Keratinocyte (primary cell): ENCODE measurements around the gene PGAM5.

Experiments used
- EZH2 ChIP-seq: IDR thresholded peaks from one replicate; pipeline ENCODE4 v1.6.1; 2012; ENCODE audit warnings: inconsistent platforms, mild to moderate bottlenecking, low read length, moderate library complexity
- TF ChIP-seq, protein P1 (sequence below), 3 experiments: IDR thresholded peaks in 1 of 3; conservative IDR thresholded peaks in 1 of 3; optimal IDR thresholded peaks in 1 of 3; 2 replicates in 2 of 3; 3 replicates in 1 of 3; pipeline versions ENCODE3 to v1.5.1; 2011; ENCODE audit warnings: low read length in 3 of 3, mild to moderate bottlenecking in 3 of 3, moderate library complexity in 2 of 3, control low read depth in 1 of 3, inconsistent platforms in 1 of 3; ENCODE audit not compliant: insufficient read depth in 2 of 3; ENCODE audit errors: extremely low read depth in 1 of 3

DNA sequence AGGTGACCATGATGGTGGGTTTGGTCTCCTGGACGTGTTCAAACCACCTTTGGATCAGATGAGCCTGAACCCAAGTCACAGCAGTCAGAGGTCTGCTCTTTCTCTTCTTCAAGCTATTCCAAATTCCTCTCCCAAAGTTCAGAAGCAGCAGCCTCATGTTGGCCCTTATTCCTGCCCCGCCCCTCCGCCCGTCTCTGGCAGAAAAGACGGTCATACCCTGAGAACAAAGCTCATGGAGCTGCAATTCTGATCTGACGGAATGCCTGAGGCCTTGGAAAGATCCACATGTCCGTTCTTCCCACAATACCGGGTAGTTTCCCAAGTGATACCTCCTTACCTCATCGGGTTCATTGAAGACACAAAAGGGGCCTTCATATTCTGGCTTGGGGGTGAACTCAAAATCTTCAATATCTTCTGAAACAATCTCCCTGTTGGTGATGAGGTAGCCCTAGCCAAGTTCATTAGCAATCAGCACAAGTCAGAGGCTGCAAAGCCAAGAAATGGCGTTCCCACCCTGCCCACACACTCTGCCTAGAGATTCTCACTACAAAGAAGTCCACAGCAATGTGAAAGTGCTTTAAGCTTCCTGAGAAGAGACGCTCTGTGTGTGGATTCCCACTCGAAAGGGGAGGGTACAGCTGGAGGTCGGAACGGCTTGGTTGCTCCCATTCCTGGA lies 34.7 kb upstream of the PGAM5 start:
- TF ChIP-seq, protein P1, sequence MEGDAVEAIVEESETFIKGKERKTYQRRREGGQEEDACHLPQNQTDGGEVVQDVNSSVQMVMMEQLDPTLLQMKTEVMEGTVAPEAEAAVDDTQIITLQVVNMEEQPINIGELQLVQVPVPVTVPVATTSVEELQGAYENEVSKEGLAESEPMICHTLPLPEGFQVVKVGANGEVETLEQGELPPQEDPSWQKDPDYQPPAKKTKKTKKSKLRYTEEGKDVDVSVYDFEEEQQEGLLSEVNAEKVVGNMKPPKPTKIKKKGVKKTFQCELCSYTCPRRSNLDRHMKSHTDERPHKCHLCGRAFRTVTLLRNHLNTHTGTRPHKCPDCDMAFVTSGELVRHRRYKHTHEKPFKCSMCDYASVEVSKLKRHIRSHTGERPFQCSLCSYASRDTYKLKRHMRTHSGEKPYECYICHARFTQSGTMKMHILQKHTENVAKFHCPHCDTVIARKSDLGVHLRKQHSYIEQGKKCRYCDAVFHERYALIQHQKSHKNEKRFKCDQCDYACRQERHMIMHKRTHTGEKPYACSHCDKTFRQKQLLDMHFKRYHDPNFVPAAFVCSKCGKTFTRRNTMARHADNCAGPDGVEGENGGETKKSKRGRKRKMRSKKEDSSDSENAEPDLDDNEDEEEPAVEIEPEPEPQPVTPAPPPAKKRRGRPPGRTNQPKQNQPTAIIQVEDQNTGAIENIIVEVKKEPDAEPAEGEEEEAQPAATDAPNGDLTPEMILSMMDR (optimal IDR thresholded peaks at IDR 0.05 in 1 of 3, IDR thresholded peaks at IDR 0.05 in 1 of 3, conservative IDR thresholded peaks at IDR 0.05 in 1 of 3; ENCODE audit: extremely low read depth in 1 of 3, insufficient read depth in 2 of 3, low read length in 3 of 3), result no peak
- no peak for TF ChIP-seq EZH2
